Measurements from ENCODE around the gene SOX6.

- TF ChIP-seq ASH2L (IDR thresholded peaks at IDR 0.05; ENCODE audit: insufficient read length, low read depth, low read length): no peak
- TF ChIP-seq NBN (conservative IDR thresholded peaks at IDR 0.05): no peak
- no peak for TF ChIP-seq ZNF17 (CRISPR knock-in tag; IDR thresholded peaks at IDR 0.05)
- TF ChIP-seq ZBED4 (CRISPR knock-in tag; IDR thresholded peaks at IDR 0.05; ENCODE audit: borderline replicate concordance): no peak
- TF ChIP-seq, protein P1, sequence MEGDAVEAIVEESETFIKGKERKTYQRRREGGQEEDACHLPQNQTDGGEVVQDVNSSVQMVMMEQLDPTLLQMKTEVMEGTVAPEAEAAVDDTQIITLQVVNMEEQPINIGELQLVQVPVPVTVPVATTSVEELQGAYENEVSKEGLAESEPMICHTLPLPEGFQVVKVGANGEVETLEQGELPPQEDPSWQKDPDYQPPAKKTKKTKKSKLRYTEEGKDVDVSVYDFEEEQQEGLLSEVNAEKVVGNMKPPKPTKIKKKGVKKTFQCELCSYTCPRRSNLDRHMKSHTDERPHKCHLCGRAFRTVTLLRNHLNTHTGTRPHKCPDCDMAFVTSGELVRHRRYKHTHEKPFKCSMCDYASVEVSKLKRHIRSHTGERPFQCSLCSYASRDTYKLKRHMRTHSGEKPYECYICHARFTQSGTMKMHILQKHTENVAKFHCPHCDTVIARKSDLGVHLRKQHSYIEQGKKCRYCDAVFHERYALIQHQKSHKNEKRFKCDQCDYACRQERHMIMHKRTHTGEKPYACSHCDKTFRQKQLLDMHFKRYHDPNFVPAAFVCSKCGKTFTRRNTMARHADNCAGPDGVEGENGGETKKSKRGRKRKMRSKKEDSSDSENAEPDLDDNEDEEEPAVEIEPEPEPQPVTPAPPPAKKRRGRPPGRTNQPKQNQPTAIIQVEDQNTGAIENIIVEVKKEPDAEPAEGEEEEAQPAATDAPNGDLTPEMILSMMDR (CRISPR knock-in tag; IDR thresholded peaks at IDR 0.05): no peak
- TF ChIP-seq, protein P2, sequence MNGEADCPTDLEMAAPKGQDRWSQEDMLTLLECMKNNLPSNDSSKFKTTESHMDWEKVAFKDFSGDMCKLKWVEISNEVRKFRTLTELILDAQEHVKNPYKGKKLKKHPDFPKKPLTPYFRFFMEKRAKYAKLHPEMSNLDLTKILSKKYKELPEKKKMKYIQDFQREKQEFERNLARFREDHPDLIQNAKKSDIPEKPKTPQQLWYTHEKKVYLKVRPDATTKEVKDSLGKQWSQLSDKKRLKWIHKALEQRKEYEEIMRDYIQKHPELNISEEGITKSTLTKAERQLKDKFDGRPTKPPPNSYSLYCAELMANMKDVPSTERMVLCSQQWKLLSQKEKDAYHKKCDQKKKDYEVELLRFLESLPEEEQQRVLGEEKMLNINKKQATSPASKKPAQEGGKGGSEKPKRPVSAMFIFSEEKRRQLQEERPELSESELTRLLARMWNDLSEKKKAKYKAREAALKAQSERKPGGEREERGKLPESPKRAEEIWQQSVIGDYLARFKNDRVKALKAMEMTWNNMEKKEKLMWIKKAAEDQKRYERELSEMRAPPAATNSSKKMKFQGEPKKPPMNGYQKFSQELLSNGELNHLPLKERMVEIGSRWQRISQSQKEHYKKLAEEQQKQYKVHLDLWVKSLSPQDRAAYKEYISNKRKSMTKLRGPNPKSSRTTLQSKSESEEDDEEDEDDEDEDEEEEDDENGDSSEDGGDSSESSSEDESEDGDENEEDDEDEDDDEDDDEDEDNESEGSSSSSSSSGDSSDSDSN (CRISPR knock-in tag; IDR thresholded peaks at IDR 0.05): no peak
Measured at GRCh38 chr11:16125796-16126195, 230.6 kb downstream of the SOX6 start.
